Stimulated activated CD8-positive, alpha-beta memory T cell treated with anti-CD3 and anti-CD28 coated beads, Interleukin-2, amount 100 ng/mL, for 48 hours (primary cell): Measurements from ENCODE around the gene EIPR1.
"Not testable (repeated sequence)": the region's sequence is repeated elsewhere in the genome, so short reads cannot be mapped to it uniquely, and the experiment has no call there.

Experiments used
- DNase-seq, 2 donors: peaks; one replicate each; pipeline ENCODE4 v3.0.0-alpha.2; 2020; ENCODE audit warnings: low read depth in 2 of 2

EIPR1 gene

DNA sequence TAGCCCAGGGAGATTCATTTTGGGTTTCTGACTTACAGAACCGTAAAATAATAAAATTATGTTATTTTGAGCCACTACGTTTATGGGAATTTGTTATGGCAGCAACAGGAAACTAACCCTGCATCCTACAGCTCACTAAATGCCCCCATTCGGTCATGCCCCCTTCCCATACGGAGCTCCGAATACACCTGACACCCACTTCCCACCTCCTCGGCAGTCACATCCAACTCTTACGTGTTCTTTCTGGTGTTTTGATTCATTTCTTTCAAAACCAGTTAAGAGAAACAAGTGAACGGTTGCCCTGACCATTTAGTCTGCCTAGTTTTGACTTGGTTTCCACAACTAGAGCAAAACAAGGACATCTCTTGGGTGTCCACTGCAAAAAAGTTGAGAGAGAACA lies 19.7 kb downstream of the EIPR1 start:
- no peak for DNase-seq

- DNase-seq, result not testable (repeated sequence)
Observed at GRCh38 chr2:3357446-3357845, 20.2 kb downstream of the EIPR1 start.

GRCh38 chr2:3356799-3357198 lies 20.8 kb downstream of the EIPR1 start:
- no peak for DNase-seq

DNA sequence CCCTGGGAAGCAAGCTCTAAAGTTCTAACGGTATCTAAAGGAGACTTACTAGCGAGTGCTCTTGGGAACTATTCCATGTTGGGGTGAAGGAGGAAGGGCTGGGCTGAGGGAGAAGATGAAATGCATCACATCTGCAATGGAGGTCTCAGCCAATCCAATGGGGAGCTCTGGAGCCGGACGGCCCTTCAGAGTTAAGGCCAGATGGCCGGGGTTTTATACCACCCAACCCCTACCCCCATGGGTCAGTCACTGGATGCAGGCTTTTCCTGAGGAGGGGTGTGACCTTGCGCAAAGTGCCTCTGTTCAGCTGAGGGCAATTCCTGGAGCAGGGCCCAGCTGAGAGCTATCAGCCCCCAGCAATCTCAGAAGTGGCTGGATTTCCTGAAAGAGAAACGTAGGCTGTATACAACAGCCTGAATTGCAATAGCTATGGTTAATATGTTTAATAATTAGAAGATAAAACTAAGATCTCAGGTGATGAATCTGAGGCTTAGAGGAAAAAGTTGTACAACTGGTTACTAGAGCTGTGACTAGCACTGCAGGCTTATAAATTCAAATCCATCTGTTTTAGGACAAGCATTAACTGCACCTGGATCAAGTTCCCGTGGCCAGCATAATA lies 21.6 kb downstream of the EIPR1 start:
- no peak for DNase-seq

DNA sequence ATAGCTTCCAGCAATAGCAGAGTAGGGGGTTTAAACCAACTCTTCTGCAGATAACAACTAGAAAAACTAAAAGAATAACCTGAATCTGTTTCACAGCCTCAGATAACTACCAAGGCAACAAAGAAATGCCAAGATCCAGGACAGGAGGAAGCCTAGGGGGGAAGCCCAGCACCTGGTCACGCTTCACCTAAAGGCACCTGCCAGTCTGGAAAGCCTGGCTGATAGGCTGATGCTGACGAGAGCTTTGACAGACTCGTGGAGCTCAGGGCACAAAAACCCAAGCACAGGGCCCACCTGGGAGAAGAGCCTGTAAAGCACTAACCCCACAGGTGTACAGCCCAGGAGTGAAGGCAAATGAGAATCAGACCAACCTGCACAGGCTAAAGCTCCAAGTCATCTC lies 22.6 kb downstream of the EIPR1 start:
- DNase-seq, result no peak

DNA sequence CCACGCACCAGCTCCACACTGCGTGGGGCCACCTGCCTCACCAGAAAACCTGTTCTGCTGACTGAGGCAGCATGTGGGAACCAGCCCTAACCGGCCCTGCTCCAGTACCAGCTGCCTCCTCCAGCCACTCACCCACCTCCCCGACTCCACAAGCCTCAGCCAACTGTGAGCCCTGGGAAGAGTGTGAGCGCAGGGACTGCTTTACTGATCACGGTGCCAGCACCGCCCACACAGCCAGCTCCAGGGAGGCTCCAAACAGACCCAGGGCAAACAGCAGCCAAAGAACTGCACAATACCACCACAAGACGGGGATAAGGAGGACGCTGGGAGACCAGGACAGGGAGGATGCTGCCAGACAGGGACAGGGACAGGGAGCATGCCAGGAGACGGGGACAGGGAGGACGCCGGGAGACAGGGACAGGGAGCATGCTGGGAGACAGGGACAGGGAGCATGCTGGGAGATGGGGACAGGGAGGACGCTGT lies 28.4 kb downstream of the EIPR1 start:
- no peak for DNase-seq

DNA sequence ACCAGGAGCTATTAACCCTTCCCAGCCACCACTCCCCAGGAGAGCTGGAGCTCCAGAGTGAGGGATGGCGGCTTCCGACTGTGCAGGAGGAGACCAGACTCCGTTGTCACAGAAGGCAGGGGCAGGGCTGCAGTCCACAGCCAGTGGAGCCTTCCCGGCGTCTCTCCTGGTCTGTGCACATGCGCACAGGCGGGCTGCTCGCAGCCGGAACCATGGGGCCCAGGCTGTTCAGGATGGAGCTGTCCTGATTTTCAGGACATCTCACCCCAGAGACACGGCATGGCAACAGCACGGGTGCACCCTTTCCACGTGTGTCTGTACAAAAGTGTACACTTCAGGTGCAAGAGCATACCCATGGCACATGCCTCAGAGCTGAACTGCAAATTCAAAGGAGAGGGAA lies 28.9 kb downstream of the EIPR1 start:
- no peak for DNase-seq

- no peak for DNase-seq
Observed at GRCh38 chr2:3345621-3346020, 32.0 kb downstream of the EIPR1 start.

- DNase-seq, result no peak
Observed at GRCh38 chr2:3344897-3345296, 32.7 kb downstream of the EIPR1 start.

DNA sequence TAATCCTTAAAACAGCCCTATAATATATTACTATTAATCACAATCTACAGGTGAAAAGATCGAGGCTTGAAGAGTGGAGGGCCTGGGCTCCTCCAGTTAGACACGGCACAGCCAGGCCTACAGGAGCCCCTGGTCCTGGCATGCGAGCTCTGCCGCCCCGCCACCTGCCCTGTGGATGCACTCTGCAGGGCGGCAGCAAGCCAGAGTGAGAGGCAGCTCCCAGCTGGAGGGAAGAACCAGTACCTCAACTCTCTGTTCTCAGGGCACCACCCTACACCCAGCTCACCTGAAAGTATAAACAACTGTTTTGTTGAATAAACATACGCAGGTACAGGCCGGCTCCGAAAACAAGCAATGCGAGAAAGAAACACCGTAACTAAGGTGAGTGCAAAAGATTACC lies 34.6 kb downstream of the EIPR1 start:
- DNase-seq, result no peak

GRCh38 chr2:3342324-3342723 lies 35.3 kb downstream of the EIPR1 start:
- DNase-seq, result no peak

GRCh38 chr2:3341336-3341735 lies 36.3 kb downstream of the EIPR1 start:
- no peak for DNase-seq

GRCh38 chr2:3340144-3340543 lies 37.5 kb downstream of the EIPR1 start:
- no peak for DNase-seq

- no peak for DNase-seq
Observed at GRCh38 chr2:3338340-3338739, 39.3 kb downstream of the EIPR1 start.

GRCh38 chr2:3336844-3337243 lies 40.8 kb downstream of the EIPR1 start:
- no peak for DNase-seq

- no peak for DNase-seq
Observed at GRCh38 chr2:3334392-3335345, 42.9 kb downstream of the EIPR1 start.

- DNase-seq, result no peak
Observed at GRCh38 chr2:3332133-3332532, 45.5 kb downstream of the EIPR1 start.

- no peak for DNase-seq
Observed at GRCh38 chr2:3329491-3329890, 48.1 kb downstream of the EIPR1 start.

- no peak for DNase-seq
Observed at GRCh38 chr2:3326871-3327270, 50.7 kb downstream of the EIPR1 start.

DNA sequence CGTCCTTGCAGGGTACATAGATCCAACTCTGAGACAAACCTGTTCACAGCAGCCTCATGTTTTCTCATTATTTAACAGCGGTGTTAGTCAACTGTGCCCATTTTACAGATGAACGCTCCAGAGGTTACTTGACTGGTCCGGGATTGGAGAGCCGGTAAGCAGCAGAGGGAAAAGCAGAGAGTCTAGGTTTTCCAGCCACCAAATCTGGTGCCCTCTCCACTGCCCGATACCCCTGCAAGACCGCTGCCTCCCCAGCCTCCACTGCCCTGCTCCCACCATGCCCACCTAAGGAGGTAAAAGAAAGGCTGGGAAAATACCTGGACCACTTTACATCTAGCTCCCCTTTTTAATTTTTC lies 51.5 kb downstream of the EIPR1 start:
- DNase-seq, result no peak

DNA sequence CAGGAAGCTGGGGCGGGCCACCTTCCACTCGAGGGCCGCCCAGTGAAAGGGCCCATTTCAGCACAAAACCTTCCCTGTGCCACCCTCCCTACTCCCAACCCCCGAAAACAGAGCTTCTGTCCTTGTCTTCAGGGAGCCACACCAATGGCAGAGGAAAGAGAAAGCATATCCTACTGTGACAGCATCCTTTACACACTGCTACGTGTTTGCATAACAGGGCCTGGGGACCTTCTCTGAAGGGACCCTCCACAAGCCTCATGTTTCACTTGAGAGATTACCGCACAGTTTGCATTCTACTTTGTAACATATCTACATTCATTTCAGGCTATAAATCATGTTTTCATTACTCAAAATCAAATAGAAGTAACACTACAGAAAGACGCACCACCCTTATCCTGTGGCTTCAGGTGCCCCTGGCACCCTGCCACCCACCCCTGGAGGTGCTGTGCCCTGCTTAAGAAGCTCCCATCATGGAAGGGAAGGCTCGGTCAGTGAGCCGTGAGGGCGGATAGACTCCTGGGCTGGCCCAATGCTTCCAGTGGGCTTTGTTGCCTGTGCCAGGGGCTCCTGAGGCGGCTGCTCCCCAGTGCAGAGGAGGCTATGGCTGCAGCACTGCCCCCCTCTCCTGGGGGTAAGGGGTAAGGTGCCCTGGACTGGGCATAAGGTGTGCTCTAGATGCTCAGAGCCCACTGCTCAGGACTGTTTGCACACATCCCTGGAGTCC lies 52.0 kb downstream of the EIPR1 start:
- DNase-seq, result no peak
